MV-4-11 (cell line): ENCODE results near the gene TTC7B.

Experiments used
- DNase-seq: peaks from one replicate; lab custom pipeline; 2025; lab: John Stamatoyannopoulos, UW

The TTC7B gene

DNA sequence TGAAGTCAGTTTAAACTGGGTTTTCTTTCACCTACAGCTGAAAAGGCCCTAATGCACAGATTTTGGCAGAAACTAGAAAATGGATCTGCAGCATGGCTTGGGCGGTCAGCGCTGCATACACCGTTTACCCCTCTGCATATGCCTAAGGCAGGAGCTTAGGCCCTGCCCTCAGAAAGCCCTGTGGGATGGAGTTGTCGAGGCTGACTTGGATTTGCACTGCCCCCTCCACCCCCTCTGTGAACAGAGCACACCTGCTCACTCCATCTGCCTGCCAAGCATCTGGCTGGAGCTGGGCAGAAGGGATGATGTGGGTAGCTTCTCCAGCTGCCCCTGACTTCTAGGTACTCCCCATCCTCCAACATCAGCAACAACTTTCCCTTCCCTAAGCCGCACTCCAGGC is 41.9 kb downstream of the TTC7B start:
- DNase-seq = no peak

DNA sequence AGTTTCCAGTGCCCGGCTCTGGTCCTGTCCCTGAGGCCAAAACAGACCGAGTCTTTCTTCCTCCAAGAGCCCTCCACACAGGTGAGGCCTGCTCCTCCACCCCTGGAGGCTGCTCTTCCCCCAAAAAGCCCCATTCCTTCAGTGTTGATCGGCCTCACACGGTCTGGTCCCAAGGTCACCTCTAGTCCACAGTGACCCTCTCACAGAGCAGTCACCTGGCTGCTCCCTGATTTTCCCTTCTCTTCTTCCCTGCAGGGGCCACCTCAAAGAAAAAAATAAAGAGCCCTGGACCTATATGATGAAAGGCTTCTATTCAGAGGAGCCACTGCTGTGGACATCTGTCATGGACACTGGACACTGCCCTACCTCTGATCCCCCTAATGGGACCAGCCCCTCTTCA is 42.5 kb downstream of the TTC7B start:
- DNase-seq = no peak

DNA sequence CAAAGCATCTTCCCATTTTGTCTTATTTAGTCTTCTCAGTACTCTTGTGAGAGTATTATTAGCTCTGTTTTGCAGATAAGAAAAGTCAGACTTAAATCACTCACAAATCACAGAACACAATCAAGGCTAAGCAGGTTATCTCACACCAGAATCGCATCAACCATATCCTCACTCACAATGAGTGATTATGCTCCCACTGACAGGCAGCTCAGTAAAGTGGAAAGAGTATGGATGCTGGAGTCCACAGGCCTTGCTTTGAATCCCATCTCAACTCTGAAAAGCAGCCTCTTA is 43.1 kb downstream of the TTC7B start:
- DNase-seq = no peak

DNA sequence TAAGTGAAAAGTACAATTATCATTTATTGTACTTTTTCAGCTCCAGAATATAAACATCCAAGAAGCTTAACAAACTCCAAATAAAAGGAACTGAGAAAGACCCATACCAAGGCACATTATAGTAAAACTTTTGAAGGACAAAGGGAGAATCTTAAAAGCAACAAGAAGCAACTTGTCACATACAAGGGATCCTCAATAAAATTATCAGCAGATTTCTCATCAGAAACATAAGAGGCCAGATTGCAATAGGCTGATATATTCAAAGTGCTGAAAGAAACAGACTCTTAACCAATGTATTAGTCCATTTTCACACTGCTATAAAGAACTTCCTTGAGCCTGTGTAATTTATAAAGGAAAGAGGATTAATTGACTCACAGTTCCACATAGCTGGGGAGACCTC is 48.3 kb downstream of the TTC7B start:
- DNase-seq = peak; percentile 1

DNA sequence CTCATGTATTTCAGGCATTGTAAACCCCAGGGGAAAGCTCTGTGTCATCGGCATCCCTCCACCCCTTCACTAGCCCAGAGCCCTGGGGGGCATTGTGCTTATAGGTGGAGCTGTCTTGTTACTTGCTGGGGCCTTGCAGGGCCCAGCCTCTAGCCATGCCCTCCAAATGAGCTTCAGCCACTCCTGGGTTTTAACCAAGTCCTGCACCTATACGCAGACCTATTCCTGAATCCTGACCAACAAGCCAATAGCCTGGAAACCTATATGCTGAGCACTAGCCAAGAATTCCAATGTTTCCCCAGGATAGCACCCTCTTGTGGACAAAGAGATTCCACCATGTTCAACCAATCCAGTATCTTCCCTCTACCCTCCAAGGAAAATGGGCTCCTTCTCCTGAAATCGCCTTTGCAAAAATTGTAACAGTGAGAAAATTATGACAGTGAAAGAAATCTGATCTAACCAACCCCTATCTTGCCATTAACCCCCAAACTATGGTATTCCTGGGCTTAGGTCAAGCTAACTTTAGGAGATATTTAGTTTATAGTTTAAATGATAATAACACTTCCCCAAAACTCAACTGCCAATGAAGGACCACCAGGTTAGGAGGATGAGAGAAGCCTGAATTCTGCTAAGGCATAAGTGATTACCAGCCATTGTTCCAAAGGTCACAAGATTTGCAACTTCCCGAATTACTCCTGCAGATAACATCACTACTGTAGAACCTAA is 55.5 kb downstream of the TTC7B start:
- DNase-seq = peak; percentile 2

DNA sequence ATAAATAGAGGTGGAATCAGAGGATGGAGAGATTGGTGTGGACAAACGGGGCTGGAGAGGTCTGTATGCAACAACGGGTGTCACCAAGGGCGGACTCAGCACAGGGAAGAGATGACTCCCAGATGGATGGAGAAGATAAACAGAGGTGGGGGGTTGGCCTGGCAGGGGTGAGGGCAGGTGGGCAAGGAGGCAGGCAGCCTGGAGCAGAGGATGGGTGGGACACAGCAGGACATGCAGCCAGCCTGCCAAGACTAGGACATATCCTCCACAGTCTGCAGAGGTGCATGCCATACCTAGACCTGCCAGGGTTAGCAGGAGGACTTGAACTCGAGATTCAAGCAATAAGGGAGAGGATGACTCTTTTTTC is 56.2 kb downstream of the TTC7B start:
- no peak for DNase-seq

DNA sequence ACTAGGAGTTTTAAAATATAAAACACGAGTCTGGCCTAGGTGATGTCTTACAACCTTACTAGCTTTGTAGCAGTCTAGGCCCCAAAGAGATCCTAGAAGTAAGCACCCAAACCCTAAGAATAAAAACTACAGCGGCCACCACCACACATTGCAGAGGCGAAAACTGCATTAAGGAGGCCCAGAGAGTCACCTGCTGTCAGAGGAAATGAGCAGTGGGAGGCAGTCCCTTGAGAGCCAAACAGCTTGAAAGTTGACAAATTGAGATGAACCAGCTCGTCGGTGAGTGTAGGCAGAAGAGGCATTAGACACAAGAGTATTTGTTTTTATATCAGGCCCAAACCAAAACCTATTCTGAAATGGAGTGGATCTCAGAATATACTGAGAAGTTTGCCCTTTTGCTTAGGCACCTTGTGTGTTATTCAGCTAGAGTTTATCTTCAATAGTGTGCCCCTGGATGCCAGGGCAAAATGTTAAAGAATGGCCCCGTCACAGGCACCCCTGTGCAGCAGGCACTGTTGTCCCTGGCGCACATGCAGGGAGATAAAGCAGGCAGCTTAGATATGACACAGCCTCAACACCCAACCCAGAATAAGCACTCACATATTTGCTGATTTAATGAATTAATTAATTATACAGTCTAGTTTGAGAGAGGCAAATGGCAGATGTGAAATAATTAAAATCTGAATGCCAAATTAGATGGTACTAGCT is 56.7 kb downstream of the TTC7B start:
- no peak for DNase-seq

DNA sequence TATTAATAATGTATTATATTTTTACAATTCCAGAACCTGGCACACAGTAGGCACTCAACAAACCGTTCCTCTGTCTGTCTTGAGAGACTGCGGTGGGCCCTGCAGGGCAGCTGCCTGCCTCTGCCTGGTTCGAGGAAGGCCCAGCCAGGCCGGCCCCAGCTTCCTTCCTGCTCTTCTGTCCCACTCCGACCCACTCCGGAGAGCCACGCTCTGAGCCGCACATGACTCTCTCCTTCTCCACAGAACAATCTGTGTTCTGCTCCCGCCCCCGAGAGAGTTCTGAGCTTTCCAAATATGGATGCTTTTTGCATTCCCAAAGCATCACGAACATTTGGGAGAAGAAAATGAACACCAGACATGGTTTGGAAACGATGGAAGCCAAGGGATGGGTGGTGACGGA is 57.3 kb downstream of the TTC7B start:
- no peak for DNase-seq

DNA sequence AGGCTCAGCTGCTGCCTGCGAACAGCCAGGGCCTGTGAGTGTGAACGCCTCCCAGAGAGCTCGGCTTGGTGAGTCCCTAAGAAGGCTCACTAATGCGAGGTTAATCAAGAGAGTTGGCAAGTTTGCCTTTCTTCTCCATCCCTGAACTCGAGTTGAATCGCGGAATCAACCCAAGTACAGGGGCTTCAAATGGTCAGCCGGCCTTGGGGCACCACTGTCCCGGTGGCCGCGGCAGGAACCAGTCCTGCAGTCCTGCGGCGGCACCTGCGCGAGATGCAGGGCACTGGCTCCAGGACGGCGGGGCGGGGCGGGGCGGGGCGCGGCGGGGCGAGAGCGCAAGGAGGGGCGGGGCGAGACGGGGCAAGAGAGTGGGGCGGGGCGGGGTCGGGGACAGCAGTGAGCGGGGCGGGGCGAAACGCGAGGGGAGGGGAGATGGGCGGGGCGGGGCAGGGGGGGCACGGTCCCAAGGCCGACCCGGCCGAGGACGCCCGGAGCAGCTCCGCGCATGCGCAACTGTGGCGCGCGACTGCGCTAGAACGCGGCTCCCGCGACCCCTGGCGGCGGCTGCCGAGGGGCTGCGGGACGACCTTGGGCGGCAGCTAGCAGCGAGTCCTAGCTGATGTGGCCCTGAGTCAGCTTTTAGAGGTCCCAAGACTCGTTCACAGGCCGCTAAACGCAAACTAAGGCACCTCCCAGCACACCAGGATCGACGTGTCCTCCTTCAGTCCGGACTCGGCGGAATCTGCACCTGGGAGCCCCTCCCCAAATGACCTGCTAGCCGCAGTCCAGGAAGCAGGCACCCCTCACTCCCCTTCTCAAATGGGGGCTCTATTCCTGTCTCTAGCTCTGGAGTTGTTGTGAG is 58.0 kb downstream of the TTC7B start:
- peak; percentile 83 for DNase-seq

DNA sequence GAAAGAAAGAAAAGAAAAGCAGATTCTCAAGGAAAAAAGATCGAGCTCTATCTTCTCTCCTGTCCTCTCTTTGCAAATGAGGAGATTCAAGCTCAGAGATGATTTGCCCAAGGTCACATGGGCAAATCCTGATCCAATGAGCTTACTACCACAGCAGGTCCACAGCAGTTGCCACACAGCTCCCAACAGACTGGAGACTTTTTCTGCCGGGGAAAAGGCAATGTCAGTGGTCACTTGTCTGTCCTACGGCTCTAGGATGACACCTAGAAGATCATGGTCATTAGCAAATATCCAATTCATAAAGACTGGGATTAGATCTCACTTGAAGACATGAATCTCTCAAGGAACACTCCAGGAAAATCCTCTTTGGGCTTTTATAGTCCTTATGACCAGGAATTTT is 58.8 kb downstream of the TTC7B start:
- no peak for DNase-seq

DNA sequence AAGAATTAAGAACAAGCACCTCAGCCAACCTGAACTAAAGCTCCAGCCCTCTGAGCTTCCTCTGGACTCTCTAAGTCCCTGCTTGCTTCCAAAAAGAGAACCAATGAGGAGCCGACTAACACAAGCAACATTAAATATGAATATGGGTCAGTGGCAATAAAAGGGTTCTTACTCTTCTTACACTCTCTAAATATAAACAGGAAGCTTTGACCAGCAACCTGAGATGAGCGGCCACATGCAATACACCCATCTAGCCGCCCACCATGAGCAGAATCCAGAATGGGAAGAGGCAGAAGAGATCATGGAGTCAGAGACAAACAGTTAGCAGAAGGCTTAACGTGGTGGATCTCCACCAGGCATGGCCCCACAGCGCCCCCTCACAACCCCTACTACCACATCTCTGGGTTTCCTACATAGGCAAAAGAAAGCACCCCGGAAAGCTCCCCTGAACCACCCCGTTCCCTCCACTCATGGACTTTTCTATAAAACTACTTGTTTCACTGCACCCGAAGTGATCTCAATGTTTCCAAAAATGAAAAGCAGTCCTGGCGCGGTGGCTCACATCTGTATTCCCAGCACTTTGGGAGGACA is 59.4 kb downstream of the TTC7B start:
- DNase-seq = no peak

DNA sequence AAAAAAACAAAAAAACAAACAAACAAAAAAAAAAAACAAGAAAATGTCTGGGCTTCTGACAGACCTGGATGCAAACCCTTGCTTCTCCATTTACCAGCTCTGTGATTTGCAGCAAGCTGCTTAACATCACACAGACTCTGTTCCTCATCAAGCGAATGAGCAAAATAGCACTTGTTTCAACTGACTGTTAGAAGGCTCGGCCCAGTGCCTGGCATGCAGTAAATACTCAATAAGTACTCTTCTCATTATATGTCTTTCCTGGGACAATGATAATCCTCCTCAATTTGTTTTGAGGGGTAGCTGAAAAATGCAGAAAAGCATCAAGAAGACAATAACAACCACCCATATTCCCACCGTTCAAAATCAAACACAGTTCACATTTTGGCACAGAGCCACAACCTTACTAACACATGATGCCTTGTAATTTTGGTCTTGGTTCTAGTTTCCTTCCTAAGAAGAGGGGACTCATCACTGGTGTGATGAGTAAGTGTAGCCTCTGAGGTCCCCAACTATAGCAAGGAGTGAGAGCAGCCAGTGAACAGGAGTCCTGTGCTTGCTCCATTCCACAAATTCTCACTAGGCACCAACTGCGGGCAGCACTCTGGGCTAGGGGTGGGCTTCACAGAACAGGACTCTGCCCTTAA is 60.4 kb downstream of the TTC7B start:
- no peak for DNase-seq

DNA sequence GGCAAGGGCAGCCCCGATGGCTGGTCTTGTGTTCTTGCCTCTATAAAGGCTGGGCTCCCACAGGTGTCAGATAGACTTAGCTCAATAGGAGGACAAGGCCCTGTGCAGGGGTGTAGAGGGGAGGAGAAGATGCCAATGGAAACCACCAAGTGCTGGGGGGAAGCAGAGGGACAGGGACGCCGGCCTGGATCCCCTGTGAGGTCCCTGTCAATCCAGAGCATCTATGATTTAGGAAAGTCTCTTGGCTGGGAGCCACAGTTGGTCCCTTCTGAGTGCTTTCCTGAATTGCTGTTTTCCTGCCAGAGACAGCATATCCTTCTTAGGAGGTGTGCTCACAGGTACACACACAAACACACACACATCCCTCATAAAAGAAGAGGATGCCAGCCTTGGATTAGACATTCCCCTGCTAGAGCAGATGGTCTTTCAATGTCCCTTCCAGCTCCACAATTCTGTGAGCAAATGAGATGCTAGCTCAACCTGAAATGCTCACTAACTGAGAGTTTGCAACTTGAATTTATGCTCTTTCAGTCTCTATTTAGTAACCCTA is 62.7 kb downstream of the TTC7B start:
- no peak for DNase-seq

DNA sequence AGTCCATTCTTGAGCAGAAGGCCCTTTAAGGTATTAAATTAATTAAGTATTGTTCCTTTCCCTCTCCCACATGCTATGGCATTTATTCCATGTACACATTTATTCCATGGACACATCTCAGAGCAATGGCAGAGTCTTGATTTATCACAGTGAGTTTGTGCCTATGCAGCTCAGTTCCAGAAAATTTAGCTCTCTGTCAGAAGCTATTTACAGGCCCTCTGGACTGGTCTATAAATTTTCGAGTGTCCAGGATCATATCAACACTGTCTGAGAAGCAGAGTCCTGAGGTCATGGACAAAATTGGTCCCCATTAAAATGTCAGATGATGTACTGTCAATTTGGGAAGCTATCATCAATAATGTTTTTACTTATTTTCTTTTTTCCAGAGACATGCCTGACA is 65.5 kb downstream of the TTC7B start:
- no peak for DNase-seq

DNA sequence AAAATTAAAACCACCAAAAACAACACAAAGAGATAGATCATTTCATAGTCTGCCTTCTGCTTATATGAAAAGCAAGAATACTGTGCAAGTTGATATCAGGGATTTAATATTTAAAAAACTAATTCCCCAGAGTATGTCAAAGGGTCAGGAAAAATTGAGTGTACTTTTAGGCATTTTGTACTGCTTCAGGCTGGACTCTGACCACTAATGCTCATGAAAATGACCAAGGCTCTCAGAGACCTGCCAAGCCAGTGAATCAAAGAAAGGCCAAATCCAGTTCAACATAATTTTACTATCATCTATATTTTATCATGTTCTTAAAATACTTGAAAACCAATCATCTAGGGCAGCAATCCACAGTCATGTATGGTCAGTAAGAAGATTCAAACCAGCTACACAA is 66.0 kb downstream of the TTC7B start:
- DNase-seq = no peak

DNA sequence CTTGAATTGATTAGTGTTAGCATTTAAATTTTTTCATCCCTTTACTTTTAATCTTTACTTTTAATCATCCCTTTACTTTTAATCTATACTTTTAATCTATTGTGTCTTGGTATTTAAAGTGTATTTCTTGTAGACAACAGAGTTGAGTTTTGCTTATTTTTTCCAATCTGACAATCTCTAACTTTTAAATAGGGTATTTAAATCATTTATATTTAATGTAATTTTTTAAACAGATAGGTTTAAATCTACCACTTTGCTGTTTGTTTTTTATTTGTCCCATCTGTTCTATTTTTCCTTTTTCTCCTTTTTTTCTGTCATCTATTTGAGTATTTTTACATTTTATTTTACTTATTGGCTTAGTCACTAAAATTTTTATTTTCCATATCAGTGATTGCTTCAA is 68.3 kb downstream of the TTC7B start:
- DNase-seq = no peak

DNA sequence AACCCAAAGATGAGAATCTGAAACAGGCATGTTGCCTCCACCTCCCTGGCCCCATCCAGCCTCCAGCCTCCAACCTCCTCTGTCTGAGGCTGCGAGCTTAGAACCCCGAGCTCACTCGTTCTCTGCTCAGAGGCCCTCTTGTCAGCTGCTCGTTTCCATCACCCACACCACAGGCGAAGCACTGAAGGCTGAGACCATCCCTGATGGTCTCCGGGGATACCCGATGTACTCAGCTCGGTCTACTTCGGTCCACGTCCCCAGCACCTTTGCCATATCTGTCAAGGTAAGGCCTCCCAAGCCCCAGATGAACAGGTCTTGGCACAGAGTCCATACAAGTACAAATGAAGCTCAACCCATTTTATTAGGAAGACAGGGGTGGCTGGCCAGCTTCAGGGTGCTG is 72.4 kb downstream of the TTC7B start:
- no peak for DNase-seq

DNA sequence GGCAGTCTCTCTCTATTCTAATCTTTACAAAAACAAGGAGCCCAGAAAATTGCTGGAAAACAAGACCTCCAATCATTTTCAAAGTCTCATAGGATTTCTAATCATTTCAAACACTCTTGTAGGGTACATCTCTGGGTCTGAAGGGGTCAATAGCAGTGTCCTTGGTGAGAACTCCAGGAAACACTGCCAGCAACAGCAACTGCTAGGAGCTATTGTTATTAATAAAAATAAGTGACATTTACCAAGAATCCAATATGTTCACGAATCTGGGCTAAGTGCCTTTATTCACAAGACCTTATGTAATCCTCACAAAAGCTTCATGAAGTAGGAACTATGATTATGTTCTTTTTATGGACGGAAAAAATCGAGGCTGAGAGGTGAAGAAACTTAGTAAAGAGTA is 72.8 kb downstream of the TTC7B start:
- DNase-seq = no peak

DNA sequence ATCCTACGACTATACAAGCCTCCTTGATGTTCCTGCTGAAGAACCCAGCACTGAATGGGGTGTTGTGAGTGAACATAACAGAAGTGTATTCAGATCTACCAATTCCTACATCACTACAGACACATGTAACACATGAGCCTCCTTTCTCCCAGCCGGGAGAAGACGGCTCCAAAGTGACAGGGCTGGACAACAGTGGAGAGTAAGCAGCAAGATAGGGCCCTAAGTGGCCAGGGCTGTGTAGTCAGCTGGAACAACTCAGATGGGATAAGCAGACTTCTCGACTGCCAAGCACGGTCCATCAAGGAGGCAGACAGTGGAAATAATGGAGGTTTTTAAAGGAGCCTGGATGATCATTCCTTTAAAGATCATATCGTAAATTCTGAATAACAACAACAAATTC is 73.5 kb downstream of the TTC7B start:
- no peak for DNase-seq

DNA sequence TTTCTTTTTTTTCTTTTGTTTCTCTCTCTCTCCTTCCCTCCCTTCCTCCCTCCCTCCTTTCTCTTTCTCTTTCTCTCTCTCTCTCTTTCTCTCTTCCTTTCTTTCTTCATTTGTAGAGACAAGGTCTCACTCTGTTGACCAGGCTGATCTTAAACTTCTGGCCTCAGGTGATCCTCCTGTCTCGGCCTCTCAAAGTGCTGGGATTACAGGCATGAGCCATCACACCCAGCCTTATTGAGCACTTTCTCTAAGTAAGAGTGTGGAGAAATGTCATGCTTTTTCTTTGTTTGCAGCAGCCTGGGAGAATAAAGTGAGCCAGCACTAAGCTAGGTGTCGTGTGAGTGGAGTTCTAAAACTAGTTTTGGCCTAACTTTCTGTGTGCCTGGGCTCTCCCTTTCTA is 74.0 kb downstream of the TTC7B start:
- no peak for DNase-seq

DNA sequence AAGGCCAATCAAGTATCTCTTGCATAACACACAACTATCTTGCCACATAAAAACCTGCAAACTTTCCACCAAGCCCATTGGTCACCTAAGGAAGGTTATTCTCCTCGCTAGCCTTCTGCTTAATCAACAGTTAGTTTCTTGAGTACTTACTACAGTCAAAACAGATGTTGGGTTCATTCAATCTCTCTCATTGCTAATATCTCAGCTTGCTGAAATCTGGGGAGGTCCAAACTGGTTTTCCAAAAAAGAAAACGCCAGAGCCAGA is 74.6 kb downstream of the TTC7B start:
- no peak for DNase-seq

DNA sequence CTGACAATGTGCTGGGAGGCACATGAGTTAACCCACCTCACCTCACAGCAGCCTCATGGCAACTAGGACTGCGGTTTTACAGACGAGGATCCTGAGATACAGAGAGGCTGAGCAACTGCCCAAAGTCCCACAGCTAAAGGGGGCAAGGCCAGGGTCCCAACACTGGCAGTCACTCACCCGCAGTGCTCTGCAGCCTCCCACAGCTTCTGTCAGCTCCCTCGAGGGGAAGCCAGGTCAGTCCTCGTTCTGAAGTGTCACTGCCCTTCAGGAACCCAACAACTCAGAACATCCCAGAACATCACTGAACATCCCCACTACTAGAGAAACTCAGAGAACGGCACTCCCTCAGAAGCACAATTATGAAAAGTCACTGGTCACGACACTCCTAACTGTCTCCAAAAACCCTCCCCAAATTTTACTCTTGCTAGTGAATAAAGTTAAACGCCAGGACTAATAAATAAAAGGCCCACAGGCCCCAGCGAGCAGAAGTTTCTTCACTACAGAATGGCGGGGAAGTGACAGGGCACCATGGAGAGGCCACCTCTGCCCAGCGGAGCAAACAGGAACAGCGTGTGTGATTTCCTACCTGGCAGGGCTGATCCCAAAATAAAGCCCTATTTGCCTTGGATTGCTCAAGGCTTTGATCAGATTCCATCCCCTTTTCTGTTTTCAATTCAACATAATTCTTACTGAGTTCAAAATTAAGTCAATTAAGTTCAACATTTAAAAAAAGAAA is 75.1 kb downstream of the TTC7B start:
- DNase-seq = no peak
